AG09319 (cell line): ENCODE data around the gene CDKAL1.
A peak's percentile ranks its signal among the peaks of the same experiment; 100 is the strongest.

ENCODE experiments used
- DNase-seq: peaks from one replicate; pipeline ENCODE4 v3.0.0-alpha.2; 2010; ENCODE audit warnings: low read depth; ENCODE audit errors: extremely low read depth
- TF ChIP-seq, protein P1 (sequence below): IDR thresholded peaks from 2 replicates; pipeline ENCODE4 v1.5.1; 2011; ENCODE audit warnings: low read depth, mild to moderate bottlenecking, inconsistent platforms, low read length, moderate library complexity

The CDKAL1 gene

DNA sequence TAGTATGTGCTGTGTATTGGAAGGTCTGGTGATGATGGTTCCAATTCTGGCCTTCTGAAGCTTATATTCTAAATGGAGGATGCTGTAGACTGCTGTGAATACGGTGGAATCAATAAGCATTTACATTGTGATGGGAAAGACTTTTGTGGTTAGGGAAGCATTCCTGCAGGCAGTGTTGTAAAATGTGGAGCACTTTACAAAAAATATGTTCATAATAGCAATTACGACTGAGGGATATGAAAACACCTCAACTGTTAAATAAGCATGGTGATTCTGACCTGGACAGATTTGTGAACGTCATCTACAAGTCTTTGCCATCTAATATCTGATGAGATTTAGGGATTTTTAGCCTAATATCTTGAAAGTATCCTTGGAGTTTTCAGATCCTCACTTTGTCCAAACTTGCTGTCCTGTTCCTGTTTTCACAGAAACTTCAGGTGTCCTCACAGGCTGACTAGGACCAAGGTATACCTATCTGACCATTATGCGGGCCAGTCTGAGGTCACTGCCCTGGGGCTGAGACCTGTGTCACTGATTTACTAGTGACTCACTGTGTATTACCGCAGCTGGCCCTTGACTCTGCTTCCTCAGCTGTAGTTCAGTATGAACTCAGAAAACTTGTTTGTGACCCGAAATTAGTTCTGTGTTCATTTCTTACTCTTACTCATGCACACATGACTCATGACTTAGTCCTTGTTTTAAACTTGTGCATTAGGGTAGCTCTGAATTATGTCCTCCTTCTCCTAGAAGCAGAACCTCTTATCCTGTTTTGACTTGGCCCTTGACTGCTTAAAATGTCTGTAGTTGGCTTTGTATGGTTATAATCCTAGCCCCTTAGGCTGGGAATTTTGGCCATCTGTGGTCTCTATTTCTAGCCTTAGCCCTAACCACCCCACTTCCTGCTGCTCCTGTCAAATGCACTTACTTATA, 343.0 kb downstream of the CDKAL1 start:
- peak; percentile 52 for DNase-seq
- TF ChIP-seq, protein P1, sequence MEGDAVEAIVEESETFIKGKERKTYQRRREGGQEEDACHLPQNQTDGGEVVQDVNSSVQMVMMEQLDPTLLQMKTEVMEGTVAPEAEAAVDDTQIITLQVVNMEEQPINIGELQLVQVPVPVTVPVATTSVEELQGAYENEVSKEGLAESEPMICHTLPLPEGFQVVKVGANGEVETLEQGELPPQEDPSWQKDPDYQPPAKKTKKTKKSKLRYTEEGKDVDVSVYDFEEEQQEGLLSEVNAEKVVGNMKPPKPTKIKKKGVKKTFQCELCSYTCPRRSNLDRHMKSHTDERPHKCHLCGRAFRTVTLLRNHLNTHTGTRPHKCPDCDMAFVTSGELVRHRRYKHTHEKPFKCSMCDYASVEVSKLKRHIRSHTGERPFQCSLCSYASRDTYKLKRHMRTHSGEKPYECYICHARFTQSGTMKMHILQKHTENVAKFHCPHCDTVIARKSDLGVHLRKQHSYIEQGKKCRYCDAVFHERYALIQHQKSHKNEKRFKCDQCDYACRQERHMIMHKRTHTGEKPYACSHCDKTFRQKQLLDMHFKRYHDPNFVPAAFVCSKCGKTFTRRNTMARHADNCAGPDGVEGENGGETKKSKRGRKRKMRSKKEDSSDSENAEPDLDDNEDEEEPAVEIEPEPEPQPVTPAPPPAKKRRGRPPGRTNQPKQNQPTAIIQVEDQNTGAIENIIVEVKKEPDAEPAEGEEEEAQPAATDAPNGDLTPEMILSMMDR = no peak

- TF ChIP-seq, protein P1 = no peak
- DNase-seq = no peak
These were observed 344.9 kb downstream of the CDKAL1 start for GRCh38 chr6:20879121-20879520.

- TF ChIP-seq, protein P1 = no peak
- no peak for DNase-seq
These were observed 345.3 kb downstream of the CDKAL1 start for GRCh38 chr6:20879526-20879925.

DNA sequence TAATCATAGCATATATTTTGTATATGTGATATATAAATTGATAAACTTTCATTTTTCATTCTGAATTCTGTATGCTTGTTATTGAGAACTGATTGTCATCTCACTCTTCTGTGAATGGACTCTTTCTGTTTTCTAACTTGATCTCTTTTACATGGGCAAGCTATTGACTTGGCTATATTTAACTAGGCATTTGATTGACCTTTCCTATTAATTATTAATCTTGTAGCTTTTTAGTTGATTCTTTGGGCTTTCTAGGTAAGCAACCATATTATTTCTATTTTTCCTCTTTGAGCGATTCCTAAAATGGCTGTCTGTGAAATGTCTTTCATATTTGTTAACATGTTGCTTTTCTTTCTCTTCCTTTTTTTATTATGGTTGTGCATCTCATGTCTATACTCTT, 347.1 kb downstream of the CDKAL1 start:
- DNase-seq = no peak
- TF ChIP-seq, protein P1 = no peak

- TF ChIP-seq, protein P1 = no peak
- DNase-seq = no peak
These were observed 347.8 kb downstream of the CDKAL1 start for GRCh38 chr6:20882014-20882413.

DNA sequence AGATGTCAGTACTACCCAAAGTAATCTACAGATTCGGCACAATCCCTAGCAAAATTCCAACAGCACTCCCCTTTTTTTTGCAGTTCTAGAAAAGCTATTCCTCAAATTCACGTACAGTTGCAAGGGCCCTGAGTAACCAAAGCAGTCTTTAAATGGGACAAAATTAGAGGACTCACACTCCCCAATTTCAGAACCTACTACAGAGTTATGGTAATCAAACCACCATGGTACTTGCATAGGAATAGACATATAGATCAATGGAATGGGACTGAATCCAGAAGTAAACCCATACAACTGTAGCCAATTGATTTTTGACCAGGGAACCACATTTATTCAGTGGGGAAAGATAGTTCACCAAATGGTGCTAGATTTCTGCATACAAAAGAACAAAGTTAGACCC, 350.8 kb downstream of the CDKAL1 start:
- TF ChIP-seq, protein P1 = no peak
- no peak for DNase-seq

DNA sequence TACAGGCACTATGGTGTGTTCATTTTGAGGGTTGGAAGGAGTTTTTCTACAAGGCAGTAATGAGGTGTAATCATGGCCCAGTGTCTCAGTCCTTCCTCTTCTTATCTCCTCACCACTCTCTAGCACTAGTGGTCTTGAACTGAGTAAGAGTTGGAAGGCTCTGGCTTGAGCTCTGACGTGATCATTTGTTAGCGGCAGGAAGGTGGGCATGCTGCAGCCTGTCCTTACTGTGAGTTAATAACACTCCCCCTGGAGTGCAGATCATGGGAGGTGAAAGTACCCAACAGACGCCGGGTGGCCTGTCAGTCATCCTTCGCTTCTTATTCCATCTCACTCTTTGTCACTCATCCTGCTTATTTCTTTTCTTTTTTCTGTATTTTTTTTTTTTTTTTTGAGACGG, 356.9 kb downstream of the CDKAL1 start:
- TF ChIP-seq, protein P1 = no peak
- no peak for DNase-seq
